B cell (primary cell): Measurements from ENCODE around the gene CTNNA2. TPM values are rescaled to one million over a fixed set of nuclear protein-coding genes. Genes with fewer than 3 reads are reported as not detected.

ENCODE experiments used
- ATAC-seq: fragments of 200-7000 bp; cut with Tn5 transposase; one replicate; pipeline ENCODE4 v1.10.0; 2021; ENCODE audit warnings: low read depth, mild to moderate bottlenecking, moderate number of reproducible peaks, moderate library complexity
- CTCF ChIA-PET: fragments of 350-600 bp; sonication (Branson Sonifier 250); formaldehyde crosslinking; loops from one replicate; lab custom pipeline; 2021; ENCODE audit warnings: antibody characterized with exemption, inconsistent platforms; lab: Charles Lee
- POLR2A ChIA-PET: fragments of 350-600 bp; sonication (Branson Sonifier 250); formaldehyde crosslinking; loops from one replicate; lab custom pipeline; 2021; ENCODE audit warnings: antibody characterized with exemption; lab: Charles Lee
- DNase-seq: peaks from one replicate; pipeline ENCODE4 v3.0.0; 2013
- H2AFZ ChIP-seq: 2 replicates; pipeline ENCODE4 v1.6.1; 2012; ENCODE audit warnings: mild to moderate bottlenecking, low read depth, low read length; ENCODE audit not compliant: insufficient read depth, poor library complexity, severe bottlenecking
- H3K27ac ChIP-seq, 2 donors: 1 replicate in 1 of 2; 2 replicates in 1 of 2; pipeline ENCODE4 v1.5.1; 2012 to 2013; ENCODE audit warnings: low read length in 2 of 2, mild to moderate bottlenecking in 2 of 2, moderate library complexity in 1 of 2
- H3K27me3 ChIP-seq, 4 experiments: fragments of 200-600 bp in 1 of 4; sonication (generic) in 1 of 4; replicated peaks in 1 of 4; 1 replicate in 2 of 4; 2 replicates in 2 of 4; pipeline versions ENCODE4 v1.6.1 to v1.7.0; 2013 to 2016; ENCODE audit warnings: low read length in 3 of 4, mild to moderate bottlenecking in 2 of 4, mixed read lengths in 1 of 4, moderate library complexity in 1 of 4; ENCODE audit not compliant: insufficient read depth in 4 of 4, control insufficient read depth in 3 of 4; ENCODE audit errors: control extremely low read depth in 1 of 4
- H3K36me3 ChIP-seq, 2 experiments: replicated peaks in 1 of 2; 1 replicate in 1 of 2; 2 replicates in 1 of 2; pipeline versions ENCODE4 v1.6.1 to v1.7.1; 2013; ENCODE audit warnings: low read length in 1 of 2; ENCODE audit not compliant: insufficient read depth in 2 of 2, control insufficient read depth in 1 of 2; ENCODE audit errors: control extremely low read depth in 1 of 2, extremely low read depth in 1 of 2
- H3K4me1 ChIP-seq, 2 donors: fragments of 200-600 bp in 1 of 2; sonication (generic) in 1 of 2; 1 replicate in 1 of 2; 2 replicates in 1 of 2; pipeline versions ENCODE4 v1.5.1 to v1.6.1; 2013 to 2017; ENCODE audit warnings: low read length in 2 of 2; ENCODE audit not compliant: control insufficient read depth in 2 of 2, insufficient read depth in 2 of 2
- H3K4me2 ChIP-seq: replicated peaks from 2 replicates; pipeline ENCODE3; 2012; ENCODE audit warnings: mild to moderate bottlenecking, low read depth, low read length; ENCODE audit not compliant: poor library complexity, severe bottlenecking
- H3K4me3 ChIP-seq, 5 experiments: fragments of 200-600 bp in 1 of 5; sonication (generic) in 1 of 5; 1 replicate in 3 of 5; 2 replicates in 2 of 5; pipeline versions ENCODE4 v1.5.1 to v1.7.0; 2011 to 2016; ENCODE audit warnings: low read length in 4 of 5, mild to moderate bottlenecking in 4 of 5, low read depth in 2 of 5, control low read depth in 1 of 5, moderate library complexity in 1 of 5; ENCODE audit not compliant: insufficient read depth in 1 of 5; ENCODE audit errors: control extremely low read depth in 1 of 5, extremely low read depth in 1 of 5
- H3K79me2 ChIP-seq: fragments of 200-600 bp; sonication (generic); one replicate; pipeline ENCODE4 v1.6.0; 2016; ENCODE audit warnings: low read length; ENCODE audit not compliant: control insufficient read depth, insufficient read depth
- H3K9ac ChIP-seq: fragments of 200-600 bp; sonication (generic); 2 replicates; pipeline ENCODE4 v1.6.1; 2017; ENCODE audit warnings: mild to moderate bottlenecking, low read length, moderate library complexity
- H3K9me3 ChIP-seq, 3 donors: one replicate each; pipeline versions ENCODE4 v1.6.1 to v1.7.1; 2013; ENCODE audit warnings: low read length in 2 of 3; ENCODE audit not compliant: control insufficient read depth in 2 of 3, insufficient read depth in 1 of 3; ENCODE audit errors: control extremely low read depth in 1 of 3
- H4K20me1 ChIP-seq: 2 replicates; pipeline ENCODE4 v1.6.0; 2012; ENCODE audit warnings: mild to moderate bottlenecking, low read length; ENCODE audit not compliant: insufficient read depth, control insufficient read depth, poor library complexity, severe bottlenecking
- H3K27ac Mint-ChIP-seq: one replicate; pipeline ENCODE4 v1.8.0; 2021; ENCODE audit warnings: mixed read lengths
- H3K27me3 Mint-ChIP-seq: one replicate; pipeline ENCODE4 v1.8.0; 2021; ENCODE audit warnings: mixed read lengths
- H3K4me1 Mint-ChIP-seq: one replicate; pipeline ENCODE4 v1.8.0; 2021; ENCODE audit warnings: mixed read lengths
- H3K4me3 Mint-ChIP-seq: one replicate; pipeline ENCODE4 v1.8.0; 2021; ENCODE audit warnings: mixed read lengths
- H3K9me3 Mint-ChIP-seq: one replicate; pipeline ENCODE4 v1.8.0; 2022; ENCODE audit warnings: mixed read lengths; ENCODE audit not compliant: insufficient read depth
- CTCF ChIP-seq: fragments of 200-600 bp; IDR thresholded peaks from one replicate; pipeline ENCODE4 v1.8.0; 2022; ENCODE audit warnings: antibody characterized with exemption, mild to moderate bottlenecking
- EZH2 ChIP-seq: IDR thresholded peaks from 2 replicates; pipeline ENCODE4 v1.6.1; 2012; ENCODE audit warnings: borderline replicate concordance, low read depth, mild to moderate bottlenecking, moderate library complexity, low read length; ENCODE audit not compliant: insufficient read depth, poor library complexity, severe bottlenecking
- WGBS: methylation state at CpG from one replicate; pipeline ENCODE4 v1.1.5; 2013; ENCODE audit warnings: missing lambda C conversion rate; ENCODE audit not compliant: insufficient coverage; 5-methylcytosine and 5-hydroxymethylcytosine counted together
- intact Hi-C: fragments of 100-400 bp; cut with micrococcal nuclease; formaldehyde crosslinking; loops from one replicate; pipeline ENCODE4 v1.10.0; 2022
- polyA plus RNA-seq: library from polyadenylated mRNA; depleted of rRNA; stranded (reverse); fragments of >200 nt; gene quantifications from 2 replicates; pipeline ENCODE4 v1.2.3, GENCODE V29; 2012
- total RNA-seq, 2 donors: library from RNA; stranded (reverse); fragments of 120-200 nt in 1 of 2; gene quantifications; 1 replicate in 1 of 2; 2 replicates in 1 of 2; pipeline versions ENCODE4 v1.2.3 to v1.2.4, GENCODE V29; 2013 to 2022

Gene CTNNA2
- total and polyA plus RNA-seq, 2 donors (not counting 1 experiment from before 2014, with no cell fraction given): not detected

DNA sequence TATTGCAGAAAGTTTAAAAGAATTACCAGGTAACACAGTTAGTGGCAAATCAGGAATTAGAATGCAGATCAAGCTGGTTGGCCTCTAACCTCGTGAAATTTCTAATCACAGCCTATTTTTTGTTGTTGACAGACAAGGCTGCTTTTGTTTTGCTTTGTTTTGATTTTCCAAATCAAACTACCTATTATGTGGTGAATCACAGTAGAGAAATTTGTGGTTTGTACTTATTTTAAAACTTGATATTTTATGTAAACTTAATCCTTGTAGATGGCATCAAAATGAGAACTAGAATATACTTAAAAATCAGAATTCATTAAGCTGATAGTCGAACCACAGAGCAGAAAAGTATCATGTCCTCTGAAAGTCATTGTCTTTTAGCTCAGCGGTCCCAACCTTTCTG, 258.1 kb downstream of the CTNNA2 start:
- Mint-ChIP-seq H3K9me3 (peaks cover 3% of the 10 kb centered on the region), H3K4me1 (no peaks in the 10 kb centered on the region), H3K4me3 (no peak overlapping the region), H3K27me3 (no peaks in the 10 kb centered on the region), H3K27ac (no peak overlapping the region)
- no peaks in the 10 kb centered on the region for H3K9me3 ChIP-seq
- no peaks in the 10 kb centered on the region for H3K27me3 ChIP-seq
- ATAC-seq: no peak
- H3K27ac ChIP-seq: no peak overlapping the region
- H3K36me3 ChIP-seq: no peaks in the 10 kb centered on the region
- H3K4me3 ChIP-seq: no peak overlapping the region
- no peak overlapping the region for H3K4me2 ChIP-seq
- H2AFZ ChIP-seq: no peak overlapping the region
- no peaks in the 10 kb centered on the region for H3K4me1 ChIP-seq
- no CpG with 5 or more reads among the region's 3 CpGs for WGBS
- H3K79me2 ChIP-seq: no peaks in the 10 kb centered on the region
- intact Hi-C loops: no loop called here
- POLR2A ChIA-PET: no interaction called here
- TF ChIP-seq CTCF: no peak
- TF ChIP-seq EZH2: no peak
- CTCF ChIA-PET: no interaction called here
- H4K20me1 ChIP-seq: no peaks in the 10 kb centered on the region
- H3K9ac ChIP-seq: no peak overlapping the region
- no peak for DNase-seq

DNA sequence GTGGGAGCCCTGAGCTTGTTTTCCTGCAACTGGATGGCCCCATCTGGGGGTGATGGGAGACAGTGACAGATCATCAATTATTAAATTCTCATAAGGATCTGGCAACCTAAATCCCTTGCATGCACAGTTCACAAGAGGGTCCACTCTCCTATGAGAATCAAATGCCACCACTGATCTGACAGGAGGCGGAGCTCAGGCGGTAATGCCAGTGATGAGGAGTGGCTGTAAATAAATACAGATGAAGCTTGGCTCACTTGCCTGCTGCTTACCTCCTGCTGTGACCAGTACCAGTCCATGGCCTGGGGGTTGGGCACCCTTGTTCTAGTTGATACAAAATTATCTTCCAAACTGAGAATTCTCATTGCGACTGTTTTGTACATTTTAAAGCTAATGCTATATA, 258.6 kb downstream of the CTNNA2 start:
- Mint-ChIP-seq H3K4me1 (no peaks in the 10 kb centered on the region), H3K27ac (no peak overlapping the region), H3K27me3 (no peaks in the 10 kb centered on the region), H3K9me3 (peaks cover 3% of the 10 kb centered on the region), H3K4me3 (no peak overlapping the region)
- H3K79me2 ChIP-seq: no peaks in the 10 kb centered on the region
- no peaks in the 10 kb centered on the region for H3K27me3 ChIP-seq
- H3K4me1 ChIP-seq: no peaks in the 10 kb centered on the region
- H4K20me1 ChIP-seq: no peaks in the 10 kb centered on the region
- DNase-seq (no peak), ATAC-seq (no peak)
- intact Hi-C loops: no loop called here
- WGBS: no CpG with 5 or more reads among the region's 3 CpGs
- no peak overlapping the region for H3K4me2 ChIP-seq
- TF ChIP-seq CTCF (no peak), EZH2 (no peak)
- H3K4me3 ChIP-seq: no peak overlapping the region
- H2AFZ ChIP-seq: no peak overlapping the region
- no peaks in the 10 kb centered on the region for H3K36me3 ChIP-seq
- ChIA-PET POLR2A (no interaction called here), CTCF (no interaction called here)
- H3K27ac ChIP-seq: no peak overlapping the region
- no peak overlapping the region for H3K9ac ChIP-seq
- no peaks in the 10 kb centered on the region for H3K9me3 ChIP-seq
